Brain microvascular endothelial cell (primary cell): ENCODE results near the gene ARHGAP9.

Experiments used
- DNase-seq: peaks from one replicate; pipeline ENCODE4 v3.0.0-alpha.2; 2020
- H3K27ac ChIP-seq: fragments of 250-450 bp; sonication (Bioruptor Pico); 2 replicates; pipeline ENCODE4 v1.5.1; 2020; ENCODE audit warnings: mild to moderate bottlenecking, moderate library complexity
- H3K27me3 ChIP-seq: fragments of 250-450 bp; sonication (Bioruptor Pico); replicated peaks from 2 replicates; pipeline ENCODE4 v1.5.1; 2020; ENCODE audit warnings: mild to moderate bottlenecking
- H3K36me3 ChIP-seq: fragments of 250-450 bp; sonication (Bioruptor Pico); replicated peaks from 2 replicates; pipeline ENCODE4 v1.5.1; 2020; ENCODE audit warnings: mild to moderate bottlenecking
- H3K4me3 ChIP-seq: 2 replicates; pipeline ENCODE4 v1.5.1; 2011; ENCODE audit warnings: low read depth, mild to moderate bottlenecking, control low read depth, low read length, moderate library complexity
- in situ Hi-C: cut with HindIII; loops from 2 replicates; pipeline ENCODE4 v1.10.0; 2017; ENCODE audit warnings: low sequenced_read_pairs, low pct_ligation_motif_present
- TF ChIP-seq, protein P1 (sequence below): IDR thresholded peaks from 2 replicates; pipeline ENCODE4 v1.5.1; 2011; ENCODE audit warnings: low read depth, mild to moderate bottlenecking, moderate library complexity, low read length, control low read depth, inconsistent platforms; ENCODE audit errors: missing control alignments

The ARHGAP9 gene

DNA sequence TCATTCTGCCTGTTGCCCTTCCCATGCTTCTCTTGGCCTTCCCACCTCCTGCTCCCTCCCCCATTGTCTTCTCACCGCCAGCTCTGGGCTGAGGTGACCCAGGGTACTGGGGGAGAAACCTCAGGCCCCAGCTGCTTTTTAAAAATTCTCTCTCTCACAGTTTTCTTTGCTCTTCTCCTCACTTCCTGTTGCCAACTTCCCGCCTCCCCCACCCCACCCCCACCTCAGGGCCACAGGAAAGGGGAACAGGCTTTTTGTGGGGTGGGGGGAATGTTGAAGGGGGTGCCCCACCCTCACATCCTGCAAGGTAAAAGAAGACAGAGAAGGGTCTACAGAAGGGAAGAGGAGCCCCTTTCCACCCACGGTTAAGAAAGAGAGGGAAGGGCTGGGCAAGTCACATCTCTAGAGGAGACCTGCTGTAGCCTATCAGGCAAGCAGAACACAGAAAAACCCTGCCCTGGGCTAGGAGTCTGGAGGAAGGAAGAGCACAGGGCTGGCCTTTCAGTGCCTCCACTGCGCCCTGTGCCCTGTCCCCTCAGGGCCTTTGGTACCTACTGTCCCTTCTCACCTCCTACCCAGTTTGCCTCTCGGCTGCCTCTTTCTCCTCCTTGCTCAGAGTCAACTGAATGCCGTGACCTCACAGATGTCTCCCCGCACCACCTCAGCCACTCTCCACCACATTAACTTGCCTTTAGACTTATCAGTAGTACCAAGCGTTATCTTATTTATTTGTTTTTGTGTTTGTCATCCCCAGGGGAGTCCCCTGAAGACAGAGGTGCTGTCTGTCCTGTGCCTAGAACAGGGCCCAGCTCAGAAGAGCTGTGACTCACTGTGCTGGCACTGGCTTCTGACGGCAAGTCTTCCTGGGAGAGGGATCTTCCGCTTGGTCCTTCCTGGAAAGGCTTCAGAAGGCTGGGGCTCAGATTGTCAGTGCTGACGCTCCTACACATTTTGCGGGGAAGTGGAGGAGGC, 1.7 kb downstream of the ARHGAP9 start:
- TF ChIP-seq, protein P1, sequence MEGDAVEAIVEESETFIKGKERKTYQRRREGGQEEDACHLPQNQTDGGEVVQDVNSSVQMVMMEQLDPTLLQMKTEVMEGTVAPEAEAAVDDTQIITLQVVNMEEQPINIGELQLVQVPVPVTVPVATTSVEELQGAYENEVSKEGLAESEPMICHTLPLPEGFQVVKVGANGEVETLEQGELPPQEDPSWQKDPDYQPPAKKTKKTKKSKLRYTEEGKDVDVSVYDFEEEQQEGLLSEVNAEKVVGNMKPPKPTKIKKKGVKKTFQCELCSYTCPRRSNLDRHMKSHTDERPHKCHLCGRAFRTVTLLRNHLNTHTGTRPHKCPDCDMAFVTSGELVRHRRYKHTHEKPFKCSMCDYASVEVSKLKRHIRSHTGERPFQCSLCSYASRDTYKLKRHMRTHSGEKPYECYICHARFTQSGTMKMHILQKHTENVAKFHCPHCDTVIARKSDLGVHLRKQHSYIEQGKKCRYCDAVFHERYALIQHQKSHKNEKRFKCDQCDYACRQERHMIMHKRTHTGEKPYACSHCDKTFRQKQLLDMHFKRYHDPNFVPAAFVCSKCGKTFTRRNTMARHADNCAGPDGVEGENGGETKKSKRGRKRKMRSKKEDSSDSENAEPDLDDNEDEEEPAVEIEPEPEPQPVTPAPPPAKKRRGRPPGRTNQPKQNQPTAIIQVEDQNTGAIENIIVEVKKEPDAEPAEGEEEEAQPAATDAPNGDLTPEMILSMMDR = no peak
- Histone ChIP-seq H3K27ac (no peak overlapping the region), H3K27me3 (peaks cover 35% of the 10 kb centered on the region), H3K4me3 (no peak overlapping the region), H3K36me3 (no peaks in the 10 kb centered on the region)
- DNase-seq = no peak
- in situ Hi-C loops = no loop called here

DNA sequence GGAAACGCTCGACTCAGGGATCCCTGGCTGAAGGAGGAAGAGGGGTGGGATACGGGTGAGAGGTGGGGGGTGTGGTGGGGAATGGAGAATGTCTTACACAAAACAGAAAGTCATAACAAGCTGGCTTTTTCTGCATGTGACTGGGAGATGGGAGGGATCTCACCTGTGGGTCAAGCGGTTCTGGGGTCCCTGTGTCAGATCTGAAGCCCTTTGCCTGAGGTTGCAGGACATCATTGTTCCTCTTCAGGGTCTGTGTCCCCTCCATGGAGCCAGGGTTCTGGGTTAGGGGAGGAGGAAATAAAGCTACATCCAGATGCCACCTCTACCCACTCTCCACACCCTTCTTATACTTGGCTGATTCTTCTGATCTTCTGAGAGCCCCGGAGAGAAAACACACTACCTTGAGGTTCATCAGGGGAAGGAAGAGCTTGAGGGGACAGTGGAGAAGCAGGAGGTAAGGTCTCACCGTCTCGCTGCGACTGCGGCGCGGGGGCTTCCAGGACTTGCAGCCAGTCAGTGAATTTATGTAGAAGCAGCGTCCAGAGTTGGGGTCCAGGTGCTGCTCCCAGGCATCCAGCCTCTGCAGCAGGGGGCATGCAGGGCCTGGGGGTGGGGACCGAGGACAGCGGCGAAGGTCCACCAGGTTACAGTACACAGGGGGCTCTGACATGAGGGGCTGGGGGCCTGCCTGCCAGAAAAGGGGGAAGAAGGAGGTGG, 2.5 kb downstream of the ARHGAP9 start:
- Histone ChIP-seq H3K36me3 (no peaks in the 10 kb centered on the region), H3K27me3 (peaks cover 42% of the 10 kb centered on the region), H3K27ac (no peak overlapping the region), H3K4me3 (no peak overlapping the region)
- TF ChIP-seq, protein P1 = no peak
- in situ Hi-C loops = no loop called here
- DNase-seq = no peak

DNA sequence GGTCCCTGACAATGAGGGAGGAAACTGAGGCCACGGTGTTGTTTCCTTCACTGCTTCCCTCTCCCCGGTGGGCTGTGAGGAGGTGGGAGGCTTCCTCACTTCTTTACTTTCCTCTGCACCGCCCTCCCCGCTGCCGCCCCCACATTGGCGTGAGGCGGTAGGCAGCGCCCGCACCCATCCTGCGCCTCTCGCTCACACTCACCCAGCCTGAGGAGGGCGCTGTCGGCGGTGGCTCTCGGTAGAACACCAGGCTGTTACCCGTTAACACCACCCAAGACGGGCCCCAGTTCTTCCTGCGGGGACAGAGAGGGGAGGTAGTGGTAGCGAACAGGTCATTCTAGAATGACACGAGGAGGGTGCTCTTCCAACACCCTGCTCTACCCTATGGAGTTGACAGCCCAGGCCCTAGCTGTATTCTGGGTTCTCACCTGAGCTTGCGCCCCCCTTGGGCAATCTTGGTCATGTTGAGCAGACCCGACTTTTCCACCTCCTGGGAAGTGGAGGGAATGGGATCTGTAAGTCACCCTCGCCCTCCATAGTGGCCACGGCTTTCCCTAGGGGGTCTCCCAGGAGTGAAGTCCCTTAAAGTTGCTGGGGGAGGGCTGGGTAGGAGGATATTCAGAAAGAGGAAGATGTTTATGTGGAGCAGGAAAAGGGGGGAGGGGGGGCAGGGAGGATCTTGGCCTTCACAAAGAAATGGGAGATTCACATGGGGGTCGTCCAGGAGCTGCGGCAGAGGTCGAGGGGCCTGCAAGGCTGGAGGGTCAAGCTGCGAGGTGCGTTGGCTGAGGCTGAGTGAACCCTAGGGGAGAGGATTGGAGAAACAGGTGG, 3.3 kb downstream of the ARHGAP9 start:
- Histone ChIP-seq H3K27ac (no peak overlapping the region), H3K36me3 (no peaks in the 10 kb centered on the region), H3K27me3 (peaks cover 47% of the 10 kb centered on the region), H3K4me3 (no peak overlapping the region)
- DNase-seq = no peak
- TF ChIP-seq, protein P1 = peak; percentile 45
- in situ Hi-C loops = no loop called here

DNA sequence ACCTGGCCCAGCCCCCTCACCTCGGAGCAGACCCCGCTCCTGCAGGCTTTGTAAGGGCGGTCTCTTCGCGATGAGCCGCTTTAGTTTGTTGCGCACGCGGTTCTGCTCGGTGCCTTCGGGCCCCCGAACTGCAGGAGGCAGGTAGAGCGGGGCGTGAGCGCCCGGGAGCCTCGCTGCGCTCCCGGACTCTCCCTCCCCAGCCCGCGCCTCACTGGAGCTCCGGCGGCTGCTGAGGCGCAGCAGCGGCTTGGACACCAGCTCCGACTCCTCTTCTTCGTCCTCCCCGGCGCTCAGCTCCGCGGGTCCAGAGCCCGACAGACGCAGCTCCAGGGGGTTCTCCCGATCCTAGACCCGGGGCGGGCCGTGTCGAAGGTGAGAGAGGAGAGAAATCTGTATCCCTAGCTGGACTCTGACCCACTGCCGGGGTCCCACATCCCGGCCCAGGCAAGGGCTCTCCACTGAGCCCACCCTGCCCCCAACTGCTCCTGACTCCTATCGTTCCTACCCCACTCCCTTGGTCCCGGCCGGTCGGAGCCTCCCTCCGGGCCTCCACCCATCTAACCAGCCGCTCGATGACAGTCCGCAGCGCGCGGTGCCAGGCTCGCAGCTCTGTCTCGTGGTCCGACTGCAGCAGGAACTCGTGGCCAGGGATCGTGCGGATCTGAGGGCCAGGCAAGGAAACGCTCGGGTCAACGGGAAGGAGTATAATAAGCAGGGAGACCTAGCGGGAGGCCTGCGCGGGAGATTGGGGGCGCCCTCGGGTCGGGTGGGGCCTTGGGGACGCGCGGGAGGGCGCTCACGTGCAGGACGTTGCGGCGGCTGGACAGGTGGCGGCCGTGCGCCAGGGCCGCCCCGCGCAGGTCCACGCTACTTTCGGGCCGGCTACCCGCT, 4.2 kb downstream of the ARHGAP9 start:
- TF ChIP-seq, protein P1 = no peak
- H3K4me3 ChIP-seq = peak overlapping the region; percentile 29
- DNase-seq = no peak
- in situ Hi-C loops = no loop called here
- no peaks in the 10 kb centered on the region for H3K36me3 ChIP-seq
- H3K27ac ChIP-seq = no peak overlapping the region
- H3K27me3 ChIP-seq = peaks cover 48% of the 10 kb centered on the region

DNA sequence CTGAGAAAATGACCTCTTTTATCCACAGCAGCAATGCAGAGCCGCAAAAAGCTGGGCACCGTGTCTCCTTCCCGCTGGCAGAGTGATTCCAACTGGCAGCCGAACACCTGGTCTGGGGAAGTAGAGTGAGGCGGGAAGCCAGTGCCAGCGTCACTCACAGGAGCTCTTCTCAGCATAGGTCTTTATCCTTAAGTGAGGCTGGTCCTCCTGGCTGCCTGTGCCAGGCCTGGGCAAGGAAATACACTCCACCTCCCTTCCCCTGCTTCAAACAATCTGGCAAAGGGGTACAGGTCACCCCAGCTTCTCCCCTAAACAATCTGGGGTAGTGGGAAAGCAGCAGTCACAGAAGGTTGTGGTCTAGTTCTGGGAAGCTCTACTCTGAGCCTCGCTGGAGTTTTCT, 4.8 kb downstream of the ARHGAP9 start:
- TF ChIP-seq, protein P1 = no peak
- no peak overlapping the region for H3K4me3 ChIP-seq
- H3K36me3 ChIP-seq = no peaks in the 10 kb centered on the region
- in situ Hi-C loops = no loop called here
- H3K27me3 ChIP-seq = peaks cover 48% of the 10 kb centered on the region
- H3K27ac ChIP-seq = no peak overlapping the region
- no peak for DNase-seq
